ENCODE data around the gene SPRN.
A peak's percentile ranks its signal among the peaks of the same experiment; 100 is the strongest.
"Not testable (repeated sequence)": the region's sequence is repeated elsewhere in the genome, so short reads cannot be mapped to it uniquely, and the experiment has no call there.

The SPRN gene

DNA sequence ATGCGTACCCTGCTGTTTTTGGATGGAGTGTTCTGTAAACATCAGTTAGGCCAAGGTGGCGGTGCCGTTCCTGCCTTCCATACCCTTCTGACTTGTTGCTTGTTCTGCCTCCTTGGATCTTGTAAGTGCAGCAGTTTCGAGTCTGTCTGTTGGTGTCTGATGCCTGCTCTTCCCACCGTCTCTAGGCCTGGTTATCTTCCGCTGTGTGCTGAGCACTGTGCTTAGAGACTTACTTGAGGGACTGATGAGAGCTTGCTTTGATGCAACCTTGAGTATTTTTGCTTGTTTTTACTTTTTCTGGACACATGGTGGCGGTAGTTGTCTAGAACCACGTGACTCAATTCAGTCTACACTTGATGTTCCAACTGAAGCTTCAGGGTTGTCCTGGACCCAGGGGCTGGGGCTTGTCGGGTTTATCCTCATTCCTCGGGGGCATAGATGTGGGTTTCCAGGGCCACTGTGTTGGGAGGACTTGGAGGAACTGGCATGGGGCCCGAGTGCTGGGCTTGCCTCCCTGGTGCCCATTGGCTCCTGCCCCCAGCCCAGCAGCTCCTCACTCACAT is 14.4 kb upstream of the SPRN start:
- Histone ChIP-seq H4K20me1 (ENCODE audit: low read depth, low read length) (no peaks in the 10 kb centered on the region), H3K9me3 (ENCODE audit: insufficient read depth, low read length) (no peaks in the 10 kb centered on the region), H3K27me3 (ENCODE audit: low read length) (no peaks in the 10 kb centered on the region), H2AFZ (ENCODE audit: low read depth, low read length, severe bottlenecking) (no peak overlapping the region), H3K36me3 (ENCODE audit: low read length) (no peaks in the 10 kb centered on the region), H3K79me2 (ENCODE audit: insufficient read depth, low read length) (no peaks in the 10 kb centered on the region), H3K27ac (ENCODE audit: low read depth, low read length) (no peak overlapping the region), H3F3A (ENCODE audit: insufficient read depth) (no peaks in the 10 kb centered on the region), H3K4me3 (ENCODE audit: insufficient read depth, low read length, poor library complexity, severe bottlenecking) (no peak overlapping the region), H3K4me2 (ENCODE audit: low read depth, low read length, poor library complexity, severe bottlenecking) (no peak overlapping the region), H3K9me2 (replicated peaks; ENCODE audit: insufficient read depth, low read length) (no peaks in the 10 kb centered on the region), H3K9ac (ENCODE audit: low read length) (no peak overlapping the region)
- TF ChIP-seq CTCF (IDR thresholded peaks at IDR 0.05; ENCODE audit: insufficient read depth, low read length, poor library complexity, severe bottlenecking) (peak; percentile 32), EZH2phosphoT487 (conservative IDR thresholded peaks at IDR 0.05; ENCODE audit: low read length) (no peak)

DNA sequence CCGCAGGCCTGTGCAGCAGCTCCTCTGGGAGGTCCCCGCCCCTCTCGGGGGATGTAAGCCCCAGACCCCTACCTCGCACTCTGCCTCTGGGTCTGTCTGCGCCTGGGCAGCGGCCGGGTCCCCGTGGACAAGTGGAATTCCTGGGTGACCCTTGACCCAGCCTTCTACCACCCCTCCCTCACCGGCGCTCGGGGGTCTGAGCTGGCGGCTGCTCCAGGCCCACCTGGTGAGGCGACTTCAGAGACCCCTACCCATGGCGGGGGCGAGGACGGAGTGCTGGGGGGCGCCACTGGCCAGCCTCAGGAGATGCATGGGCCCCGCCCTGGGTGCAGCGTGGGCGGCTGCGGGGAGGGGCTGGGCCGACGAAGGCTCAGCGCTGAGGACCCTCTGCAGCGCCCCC is 8.4 kb upstream of the SPRN start:
- H2AFZ ChIP-seq (ENCODE audit: low read depth, low read length, severe bottlenecking); H3K79me2 ChIP-seq (ENCODE audit: insufficient read depth, low read length); H3K9me3 ChIP-seq (ENCODE audit: insufficient read depth, low read length); H3K4me3 ChIP-seq (ENCODE audit: insufficient read depth, low read length, poor library complexity, severe bottlenecking); H4K20me1 ChIP-seq (ENCODE audit: low read depth, low read length); H3K9me2 ChIP-seq (replicated peaks; ENCODE audit: insufficient read depth, low read length); H3K27me3 ChIP-seq (ENCODE audit: low read length); H3F3A ChIP-seq (ENCODE audit: insufficient read depth); H3K36me3 ChIP-seq (ENCODE audit: low read length); H3K27ac ChIP-seq (ENCODE audit: low read depth, low read length); H3K4me2 ChIP-seq (ENCODE audit: low read depth, low read length, poor library complexity, severe bottlenecking); H3K9ac ChIP-seq (ENCODE audit: low read length): not testable (repeated sequence)

GRCh38 chr10:133431888-133432613 is 7.6 kb upstream of the SPRN start:
- not testable (repeated sequence) for H3K27ac ChIP-seq (ENCODE audit: low read depth, low read length); H3K79me2 ChIP-seq (ENCODE audit: insufficient read depth, low read length); H3K27me3 ChIP-seq (ENCODE audit: low read length); H4K20me1 ChIP-seq (ENCODE audit: low read depth, low read length); H3K4me3 ChIP-seq (ENCODE audit: insufficient read depth, low read length, poor library complexity, severe bottlenecking); H2AFZ ChIP-seq (ENCODE audit: low read depth, low read length, severe bottlenecking); H3F3A ChIP-seq (ENCODE audit: insufficient read depth); H3K9me2 ChIP-seq (replicated peaks; ENCODE audit: insufficient read depth, low read length); H3K9me3 ChIP-seq (ENCODE audit: insufficient read depth, low read length); H3K9ac ChIP-seq (ENCODE audit: low read length); H3K36me3 ChIP-seq (ENCODE audit: low read length); H3K4me2 ChIP-seq (ENCODE audit: low read depth, low read length, poor library complexity, severe bottlenecking)

- not testable (repeated sequence) for H3K9me2 ChIP-seq (replicated peaks; ENCODE audit: insufficient read depth, low read length); H2AFZ ChIP-seq (ENCODE audit: low read depth, low read length, severe bottlenecking); H3K9ac ChIP-seq (ENCODE audit: low read length); H3K27me3 ChIP-seq (ENCODE audit: low read length); H3K9me3 ChIP-seq (ENCODE audit: insufficient read depth, low read length); H3F3A ChIP-seq (ENCODE audit: insufficient read depth); H3K79me2 ChIP-seq (ENCODE audit: insufficient read depth, low read length); H3K27ac ChIP-seq (ENCODE audit: low read depth, low read length); H4K20me1 ChIP-seq (ENCODE audit: low read depth, low read length); H3K4me3 ChIP-seq (ENCODE audit: insufficient read depth, low read length, poor library complexity, severe bottlenecking); H3K36me3 ChIP-seq (ENCODE audit: low read length); H3K4me2 ChIP-seq (ENCODE audit: low read depth, low read length, poor library complexity, severe bottlenecking)
These were observed 5.1 kb upstream of the SPRN start for GRCh38 chr10:133429571-133429970.

DNA sequence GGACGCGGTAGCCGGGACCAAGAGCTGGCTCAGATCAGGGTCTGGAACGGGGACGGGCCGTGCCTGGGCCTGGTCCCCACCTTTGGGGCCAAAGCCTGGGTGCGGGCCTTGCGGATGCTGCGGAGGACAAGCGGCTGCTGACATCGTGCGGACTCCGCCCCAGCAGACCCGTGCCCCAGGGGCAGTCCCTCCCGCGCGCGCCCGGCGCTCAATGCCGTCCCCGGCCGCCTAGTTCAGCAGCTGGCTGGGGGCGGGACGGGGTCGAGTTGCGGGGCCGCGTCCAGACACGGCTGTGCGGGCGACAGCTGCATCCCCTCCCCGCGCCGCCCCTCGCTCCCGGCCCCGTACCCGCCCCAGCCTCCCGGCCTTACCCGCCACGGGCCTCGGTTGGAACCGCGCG is 323 bp downstream of the SPRN start:
- not testable (repeated sequence) for H3K36me3 ChIP-seq (ENCODE audit: low read length); H3K4me2 ChIP-seq (ENCODE audit: low read depth, low read length, poor library complexity, severe bottlenecking); H3K9me2 ChIP-seq (replicated peaks; ENCODE audit: insufficient read depth, low read length); H3K4me3 ChIP-seq (ENCODE audit: insufficient read depth, low read length, poor library complexity, severe bottlenecking); H3F3A ChIP-seq (ENCODE audit: insufficient read depth); H3K79me2 ChIP-seq (ENCODE audit: insufficient read depth, low read length); H3K27me3 ChIP-seq (ENCODE audit: low read length); H2AFZ ChIP-seq (ENCODE audit: low read depth, low read length, severe bottlenecking); H4K20me1 ChIP-seq (ENCODE audit: low read depth, low read length); H3K9me3 ChIP-seq (ENCODE audit: insufficient read depth, low read length); H3K27ac ChIP-seq (ENCODE audit: low read depth, low read length); H3K9ac ChIP-seq (ENCODE audit: low read length)

Measured in SU-DHL-6 (cell line).